ENCODE results near the gene KIF3A.

KIF3A gene

DNA sequence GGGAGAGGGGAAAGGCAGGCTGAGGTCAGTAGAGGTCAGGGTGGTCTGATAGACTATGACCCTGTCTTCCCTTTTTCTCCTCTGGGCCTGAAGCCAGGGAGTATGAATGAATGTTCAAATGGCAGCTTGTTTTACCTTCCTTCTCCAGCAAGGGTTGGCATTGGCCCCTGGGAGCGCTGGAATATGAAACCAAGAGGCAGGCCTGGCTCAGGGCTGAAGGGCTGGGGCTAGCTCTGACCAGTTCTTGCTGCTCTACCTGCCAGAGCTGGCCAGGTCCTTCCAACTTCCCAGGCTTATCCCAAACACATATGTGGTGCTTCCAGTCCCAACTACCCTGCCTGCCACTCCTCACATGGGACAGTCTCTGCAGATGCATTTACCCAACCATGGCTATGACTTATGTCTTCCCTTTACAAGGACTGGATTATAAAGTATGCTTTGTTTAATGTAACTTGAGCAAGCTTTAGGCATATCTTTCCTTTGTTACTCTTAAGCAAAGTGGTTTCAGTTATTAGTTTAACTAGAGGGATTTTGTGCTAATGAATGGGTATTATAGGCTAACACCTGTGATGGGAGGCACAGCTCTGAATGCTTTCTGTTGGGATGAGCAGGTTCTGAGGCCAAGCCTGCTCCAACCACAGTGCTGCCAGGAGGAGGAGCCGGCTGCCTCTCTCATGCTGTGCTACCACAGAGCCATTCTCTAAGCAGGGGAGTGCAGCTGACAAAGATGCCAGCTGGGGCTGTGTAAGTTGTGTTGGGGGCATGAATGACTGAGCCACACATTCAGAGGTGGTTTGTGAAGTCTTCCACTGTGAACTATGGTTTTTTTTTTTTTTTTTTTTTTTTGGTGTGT is 16.0 kb upstream of the KIF3A start:
- no peak for DNase-seq

DNA sequence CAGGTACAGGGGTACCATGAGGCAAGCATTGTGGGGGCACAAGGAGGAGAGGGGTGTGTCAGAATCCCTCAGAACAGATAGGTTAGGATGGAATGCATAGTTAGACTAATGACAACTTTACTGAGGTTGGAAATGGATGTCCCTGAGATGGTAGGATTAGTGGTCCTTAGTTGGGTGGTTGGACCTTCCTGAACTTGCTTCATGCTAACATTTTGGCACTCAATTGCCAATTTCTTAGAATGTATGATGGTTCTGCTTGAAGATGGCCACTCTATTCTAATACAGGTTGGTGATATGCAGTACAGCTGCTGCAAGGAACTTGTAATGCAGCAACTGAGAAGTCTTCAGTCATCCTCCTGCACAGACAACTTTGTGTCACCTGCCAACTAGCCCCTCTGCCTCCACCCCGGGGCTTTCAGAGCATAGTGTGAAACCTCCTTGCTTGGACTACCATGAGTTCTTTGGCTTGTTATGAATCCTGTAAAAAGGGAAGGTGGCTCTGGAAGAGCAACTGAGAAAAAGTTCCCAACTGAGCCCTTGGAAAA is 15.3 kb upstream of the KIF3A start:
- no peak for DNase-seq

DNA sequence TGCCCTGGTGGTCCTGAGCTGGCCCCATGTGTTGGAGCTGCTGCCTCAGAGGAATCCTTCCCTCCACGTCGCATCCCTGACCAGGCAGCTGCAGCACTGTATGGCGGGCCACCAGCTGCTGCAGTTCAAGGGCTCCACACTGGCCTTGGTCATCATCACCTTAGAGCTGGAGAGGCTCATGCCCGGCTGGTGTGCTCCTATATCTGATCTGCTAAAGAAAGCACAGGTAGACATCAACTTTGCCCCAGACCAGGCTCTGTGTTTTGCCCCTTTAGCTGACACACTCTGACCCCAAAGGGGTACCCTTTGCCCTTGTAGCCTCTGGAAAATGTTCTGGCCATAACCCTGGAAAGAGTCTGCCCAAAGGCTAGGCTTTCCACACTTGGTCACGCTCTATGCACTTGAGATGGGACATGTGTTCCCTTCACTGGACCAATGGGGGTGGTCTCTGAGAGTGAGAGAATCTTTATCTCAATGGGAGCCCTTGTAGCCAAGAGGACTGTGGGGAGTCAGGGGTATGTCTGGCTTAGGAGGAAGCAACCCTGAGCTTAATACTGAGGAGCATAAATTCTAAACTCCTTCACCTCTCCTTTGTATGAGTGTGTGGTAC is 14.7 kb upstream of the KIF3A start:
- no peak for DNase-seq

DNA sequence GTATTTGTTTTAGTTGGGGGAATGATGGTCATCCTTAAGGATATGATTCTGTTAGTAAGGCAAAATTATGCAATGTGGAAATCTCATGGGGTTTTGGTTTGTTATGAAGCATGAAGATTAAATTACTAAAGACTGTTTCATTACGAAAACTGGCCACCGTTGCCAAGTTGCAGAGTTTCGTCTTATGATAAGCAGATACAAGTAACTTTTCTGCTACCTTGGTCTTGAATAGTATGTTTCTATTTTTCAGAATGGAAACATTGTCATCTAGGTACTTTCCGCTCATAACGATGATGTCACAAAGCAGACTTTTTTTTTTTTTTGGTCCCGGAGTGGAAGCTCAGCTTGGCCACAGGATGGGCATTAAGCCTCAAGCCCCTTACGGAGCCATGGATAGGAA is 14.1 kb upstream of the KIF3A start:
- no peak for DNase-seq

DNA sequence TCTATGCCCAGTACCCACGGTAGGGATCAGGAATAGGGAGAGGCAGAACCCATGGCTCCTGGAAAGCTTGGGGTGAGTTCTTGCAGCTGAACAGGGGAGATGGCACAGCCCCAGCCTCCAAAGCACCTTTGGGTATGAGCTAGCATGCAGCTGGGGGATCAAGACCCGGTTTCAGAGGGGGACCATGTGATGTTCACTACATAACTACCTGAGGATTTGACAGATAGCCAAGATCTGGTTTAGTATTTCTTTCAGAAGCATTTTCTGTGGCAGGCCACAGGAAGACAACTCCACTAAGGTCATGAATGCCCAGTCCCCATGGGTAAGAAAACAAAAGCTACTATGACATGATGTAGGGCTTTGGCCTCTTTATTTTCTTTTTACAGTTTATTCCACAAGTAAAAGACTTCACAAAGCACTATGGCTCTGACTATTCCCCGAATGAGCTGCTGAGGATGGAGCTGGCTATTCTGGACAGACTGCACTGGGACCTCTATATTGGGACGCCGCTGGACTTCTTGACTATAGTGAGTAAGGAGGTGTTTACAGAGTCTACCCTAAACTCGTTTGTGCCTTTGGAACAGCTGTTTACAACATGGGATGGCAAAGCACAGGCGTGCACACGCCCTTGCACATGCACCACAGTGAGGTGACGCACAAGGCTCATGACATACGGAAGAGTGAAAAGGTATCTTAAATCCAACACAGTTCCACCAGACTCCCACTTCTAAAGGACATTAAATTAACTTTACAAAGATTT is 13.3 kb upstream of the KIF3A start:
- DNase-seq: no peak

DNA sequence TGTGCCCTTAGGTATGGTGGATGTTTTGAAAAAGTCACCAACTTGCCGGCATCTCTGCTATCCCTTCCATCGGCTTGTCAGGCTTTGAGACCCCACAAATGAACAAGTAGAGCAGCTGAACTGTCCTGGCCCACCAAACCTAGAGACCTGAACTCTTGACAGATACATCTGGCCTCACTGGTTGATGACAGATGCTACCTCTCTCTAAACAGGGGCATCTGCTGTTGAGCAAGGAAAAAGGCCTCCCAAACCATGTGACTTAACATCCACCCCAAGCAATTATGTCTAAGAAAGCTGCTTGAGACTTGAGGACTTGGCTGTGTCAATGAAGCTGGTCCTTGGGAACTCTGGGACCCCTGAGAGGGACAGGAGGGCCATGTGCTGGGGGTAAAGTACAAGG is 12.2 kb upstream of the KIF3A start:
- DNase-seq: no peak

DNA sequence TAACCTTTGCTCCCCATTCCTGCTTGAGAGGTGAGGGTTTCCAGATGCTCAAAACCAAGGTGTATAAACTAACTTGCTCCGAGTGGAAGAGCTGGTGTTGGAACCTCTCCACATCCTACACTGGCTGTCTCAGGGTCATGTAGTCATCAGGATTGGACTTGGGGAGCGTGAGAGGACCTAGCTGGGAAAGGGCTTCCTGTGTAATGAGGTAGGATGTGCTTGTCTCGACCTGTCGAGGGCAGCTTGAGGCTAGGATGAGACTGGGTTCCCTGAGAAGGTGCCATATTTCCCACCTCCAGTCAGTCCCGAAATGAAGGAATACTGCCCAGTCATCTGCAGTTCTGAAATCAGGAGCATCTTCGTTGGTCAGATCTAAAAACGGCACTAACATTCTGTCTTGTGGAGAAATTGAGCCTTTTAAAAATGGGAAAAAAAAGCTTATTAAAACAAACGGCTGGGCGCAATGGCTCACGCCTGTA is 11.2 kb upstream of the KIF3A start:
- no peak for DNase-seq

DNA sequence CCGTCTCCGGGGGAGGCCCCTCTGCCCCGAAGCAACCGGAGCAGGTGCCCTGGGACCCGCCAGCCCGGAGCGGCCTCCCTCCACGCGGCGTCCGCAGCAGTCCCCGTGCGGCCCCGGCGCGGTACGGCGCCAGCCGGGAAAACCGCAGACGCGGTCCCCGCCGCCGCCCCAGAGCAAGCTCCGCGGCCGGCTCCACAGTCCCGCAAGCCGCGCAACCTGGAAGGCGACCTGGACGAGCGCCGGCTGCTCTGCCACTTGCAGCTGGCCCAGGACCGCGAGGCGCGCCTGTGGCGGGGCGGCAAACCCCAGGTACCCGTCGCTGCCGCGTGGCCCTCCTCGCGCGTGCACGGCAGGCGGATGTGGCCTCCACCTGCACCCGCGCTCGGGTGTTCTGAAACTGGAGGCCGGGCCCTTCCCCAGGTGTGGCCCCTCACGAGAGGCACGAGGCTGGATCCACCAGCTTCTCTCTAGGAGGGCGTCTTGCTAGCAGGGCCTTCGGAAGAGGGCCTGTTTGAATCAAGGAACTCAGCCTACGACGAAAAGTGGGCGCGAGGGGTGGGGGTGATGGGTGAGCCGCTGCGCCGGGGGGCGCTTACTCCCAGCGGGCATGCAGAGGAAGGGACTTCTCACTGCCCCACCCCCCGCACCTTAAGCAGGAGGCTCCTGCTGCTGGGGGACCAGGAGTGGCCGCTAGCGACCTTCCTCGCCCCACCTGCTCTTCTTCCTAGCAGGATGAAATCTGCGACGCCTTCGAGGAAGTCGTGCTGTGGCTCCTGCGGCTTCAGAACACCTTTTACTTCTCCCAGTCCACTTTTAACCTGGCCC is 10.5 kb upstream of the KIF3A start:
- DNase-seq: no peak

DNA sequence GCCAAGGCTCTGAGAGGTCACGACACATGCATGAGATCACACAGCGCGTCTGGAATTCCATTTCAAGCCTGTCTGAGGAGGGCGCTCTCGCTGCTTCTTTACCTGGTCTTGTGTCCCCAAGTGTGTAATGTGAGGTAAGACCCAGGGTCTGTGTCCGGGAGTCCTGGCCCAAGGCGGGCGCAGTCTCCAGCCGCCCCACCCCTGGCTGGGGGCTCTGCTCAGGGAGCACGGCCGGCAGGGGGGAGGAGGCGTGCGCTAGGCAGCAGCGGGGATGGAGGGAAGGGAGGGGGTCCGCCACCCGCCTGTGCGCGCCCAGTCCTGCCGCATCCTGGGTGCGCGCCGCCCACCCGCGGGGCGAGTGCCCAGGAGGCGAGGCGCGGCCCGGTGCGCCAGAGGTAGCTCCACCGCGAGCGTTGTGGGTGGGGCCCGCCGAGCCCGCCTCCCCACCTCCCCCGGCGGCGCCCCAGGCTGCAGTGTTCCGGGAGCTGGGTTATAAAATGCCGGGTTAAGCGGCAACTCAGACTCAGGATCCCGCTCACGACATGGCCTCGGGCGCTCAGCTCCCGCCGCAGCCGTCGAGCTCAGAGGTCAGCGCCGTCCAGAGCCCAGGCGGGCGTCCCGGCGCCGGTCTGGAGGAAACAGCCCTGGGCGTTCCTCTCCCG is 9.7 kb upstream of the KIF3A start, which contains the start of gene CCNI2:
Gene CCNI2 (plus strand): TSS at position 473 of the 662 bp plus-strand sequence. CDS start 70 bp downstream, at position 543.
- DNase-seq: no peak

DNA sequence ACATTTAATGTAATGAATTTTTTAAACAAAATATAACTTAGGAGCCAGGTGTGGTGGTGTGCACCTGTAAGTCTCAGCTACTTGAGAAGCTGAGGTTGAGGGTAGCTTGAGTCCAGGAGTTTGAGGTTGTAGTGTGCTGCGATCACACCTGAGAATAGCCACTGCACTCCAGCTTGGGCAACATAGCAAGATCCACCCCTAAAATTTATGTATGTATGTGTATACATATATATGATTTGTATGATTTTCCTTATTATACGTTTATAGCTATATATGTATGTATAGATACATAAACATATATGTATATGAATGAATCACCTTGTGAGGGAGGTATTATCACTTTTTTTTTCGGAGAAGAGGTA is 9.2 kb upstream of the KIF3A start:
- DNase-seq: no peak

DNA sequence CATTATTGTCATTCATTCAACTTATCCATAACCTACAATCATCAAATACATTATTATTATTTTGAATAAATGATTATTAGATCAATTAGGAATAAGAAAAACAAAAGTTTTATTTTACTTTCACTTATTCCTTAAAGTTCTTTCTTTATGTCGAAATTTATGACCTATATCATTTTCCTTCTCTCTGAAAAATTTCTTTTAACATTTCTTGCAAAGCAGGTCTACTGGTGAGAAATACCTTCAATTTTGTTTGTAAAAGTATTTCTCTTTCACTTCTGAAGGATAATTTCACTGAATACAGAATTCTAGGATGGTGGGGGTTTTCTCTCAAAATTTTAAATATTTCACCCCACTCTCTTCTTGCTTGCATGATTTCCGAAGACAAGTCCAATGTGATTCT is 7.3 kb upstream of the KIF3A start:
- no peak for DNase-seq

DNA sequence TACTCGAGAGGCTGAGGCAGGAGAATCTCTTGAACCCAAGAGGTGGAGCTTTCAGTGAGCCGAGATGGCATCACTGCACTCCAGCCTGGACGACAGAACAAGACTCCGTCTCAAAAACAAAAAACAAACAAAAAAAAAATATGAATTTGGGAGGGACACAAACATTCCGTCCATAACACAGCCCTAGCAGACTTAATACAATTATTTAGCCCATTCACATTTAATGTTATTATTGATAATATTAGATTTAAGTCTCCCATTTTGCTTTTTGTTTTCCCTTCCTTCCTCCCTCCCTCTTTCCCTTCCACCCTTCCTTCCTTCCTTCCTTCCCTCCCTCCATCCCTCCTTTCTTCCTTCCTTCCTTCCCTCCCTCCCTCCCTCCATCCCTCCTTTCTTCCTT is 5.3 kb upstream of the KIF3A start:
- DNase-seq: no peak

DNA sequence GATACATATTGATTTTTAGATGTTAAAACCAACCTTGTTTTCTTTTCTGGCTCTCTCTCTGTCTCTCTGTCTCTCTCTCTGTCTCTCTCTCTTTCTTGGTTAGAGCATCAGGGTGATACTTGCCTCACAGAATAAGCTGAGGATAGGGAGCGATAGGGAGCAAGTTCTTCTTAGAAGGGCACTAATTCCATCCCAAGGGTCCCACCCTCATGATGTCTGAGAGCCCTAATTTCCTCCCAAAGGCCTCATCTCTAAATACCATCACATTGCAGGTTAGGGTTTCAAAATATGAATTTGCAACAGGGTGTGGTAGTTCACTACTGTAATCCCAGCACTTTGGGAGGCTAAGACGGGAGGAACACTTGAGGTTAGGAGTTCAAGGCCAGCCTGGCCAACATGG is 4.8 kb upstream of the KIF3A start:
- no peak for DNase-seq

DNA sequence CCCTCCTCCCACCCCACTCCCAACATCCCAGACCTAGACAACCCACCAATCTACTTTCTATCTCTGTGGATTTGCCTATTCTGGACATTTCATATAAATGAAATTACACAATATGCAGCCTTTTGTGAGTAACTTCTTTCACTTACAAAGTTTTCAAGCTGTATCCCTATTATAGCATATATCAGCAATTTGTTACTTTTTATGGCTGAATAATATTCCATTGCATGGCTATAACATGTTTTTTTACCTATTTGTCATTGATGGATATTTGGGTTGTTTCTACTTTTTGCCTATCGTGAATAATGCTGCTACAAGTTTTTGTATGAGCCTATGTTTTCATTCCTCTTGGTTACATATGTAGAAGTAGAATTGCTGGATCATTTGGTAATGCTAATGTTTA is 1.9 kb upstream of the KIF3A start:
- no peak for DNase-seq

DNA sequence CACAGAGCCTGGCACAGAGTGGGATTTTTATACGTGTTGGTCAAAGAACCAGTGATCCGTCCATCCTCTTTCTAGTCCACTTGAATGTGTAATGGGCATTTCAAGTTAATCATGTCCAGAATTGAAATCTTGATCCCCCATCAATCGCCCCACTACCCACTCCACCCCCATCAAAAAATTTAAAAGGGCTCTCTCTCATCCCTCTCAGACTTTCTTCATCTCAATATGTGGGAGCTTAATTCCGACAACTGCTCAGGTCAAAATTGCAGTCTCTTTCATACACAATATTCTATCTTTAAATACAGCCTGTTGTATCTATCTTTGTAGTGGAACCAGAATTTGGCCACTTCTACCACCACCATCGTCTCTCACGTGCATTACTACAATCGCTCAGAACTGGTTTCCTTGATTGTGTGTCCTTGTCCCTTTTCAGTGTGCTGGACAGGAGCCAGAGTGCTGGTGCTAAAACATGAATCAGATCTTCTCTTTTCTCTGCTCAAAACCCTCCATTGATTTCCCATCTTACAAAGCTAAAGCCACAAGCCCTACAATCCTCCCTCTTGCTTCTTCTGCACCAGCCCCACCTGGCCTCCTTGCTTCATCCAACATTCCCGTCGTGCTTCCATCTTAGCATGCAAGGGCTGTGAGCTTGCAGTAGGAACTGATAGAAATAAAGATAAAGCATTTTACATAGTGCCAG is 786 bp upstream of the KIF3A start:
- no peak for DNase-seq

DNA sequence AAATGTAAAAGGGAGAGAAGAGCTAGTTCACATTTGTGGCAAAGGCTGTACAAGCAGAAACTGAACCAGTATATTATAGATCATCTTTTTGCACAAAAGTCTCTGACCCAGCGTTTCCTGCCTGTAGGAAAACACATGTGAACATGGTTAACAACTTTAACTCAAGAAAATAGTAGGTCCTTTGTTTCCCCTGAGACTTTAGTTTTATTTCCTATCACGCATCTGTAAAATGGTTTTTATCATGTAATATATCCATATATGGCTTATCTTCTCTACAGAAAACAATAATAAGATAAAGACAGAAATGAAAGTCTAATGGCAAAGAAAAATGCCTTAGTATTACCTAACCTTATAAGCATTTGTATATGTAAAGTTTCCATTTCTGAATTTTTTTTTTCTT is 2.7 kb downstream of the KIF3A start:
- no peak for DNase-seq

DNA sequence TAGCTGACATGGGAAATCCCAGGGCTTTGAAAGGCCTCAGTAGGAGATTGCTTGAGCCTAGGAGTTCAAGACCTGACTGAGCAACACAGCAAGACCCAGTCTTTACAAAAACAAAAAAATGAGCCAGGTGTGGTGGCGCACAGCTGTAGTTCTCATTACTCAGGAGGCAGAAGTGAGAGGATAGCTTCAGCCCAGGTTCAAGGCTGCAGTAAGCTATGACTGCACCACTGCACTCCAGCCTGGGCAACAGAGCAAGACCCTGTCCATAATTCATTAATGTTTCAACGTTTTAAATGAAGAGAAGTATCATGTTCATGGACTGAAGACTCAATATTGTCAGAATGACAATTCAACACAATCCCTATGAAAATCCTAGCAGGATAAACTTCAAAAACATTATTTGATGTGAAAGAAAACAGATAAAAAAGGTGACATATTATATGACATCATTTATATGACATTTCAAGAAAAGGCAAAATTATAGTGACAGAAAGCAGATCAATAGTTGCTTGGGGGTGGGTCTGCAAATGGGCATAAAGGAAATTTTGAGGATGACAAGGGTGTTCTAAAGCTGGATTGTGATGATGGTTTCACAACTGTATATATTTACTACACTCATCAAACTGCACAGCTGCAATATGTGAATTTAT is 3.7 kb downstream of the KIF3A start:
- DNase-seq: no peak

DNA sequence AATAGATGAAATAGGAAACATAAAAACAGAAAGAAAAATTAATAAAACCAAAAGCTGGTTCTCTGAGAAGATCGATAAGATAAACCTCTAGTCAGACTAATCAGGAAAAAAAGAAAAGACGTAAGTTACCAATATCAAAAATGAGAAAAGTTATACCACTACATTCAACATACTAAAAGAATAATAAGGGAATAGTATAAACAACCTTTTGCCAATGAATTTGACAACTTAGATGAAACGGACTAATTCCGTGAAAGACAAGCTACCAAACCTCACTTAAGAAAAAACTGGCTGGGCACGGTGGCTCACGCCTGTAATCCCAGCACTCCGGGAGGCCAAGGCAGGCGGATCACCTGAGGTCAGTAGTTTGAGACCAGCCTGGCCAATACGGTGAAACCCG is 7.5 kb downstream of the KIF3A start:
- no peak for DNase-seq

DNA sequence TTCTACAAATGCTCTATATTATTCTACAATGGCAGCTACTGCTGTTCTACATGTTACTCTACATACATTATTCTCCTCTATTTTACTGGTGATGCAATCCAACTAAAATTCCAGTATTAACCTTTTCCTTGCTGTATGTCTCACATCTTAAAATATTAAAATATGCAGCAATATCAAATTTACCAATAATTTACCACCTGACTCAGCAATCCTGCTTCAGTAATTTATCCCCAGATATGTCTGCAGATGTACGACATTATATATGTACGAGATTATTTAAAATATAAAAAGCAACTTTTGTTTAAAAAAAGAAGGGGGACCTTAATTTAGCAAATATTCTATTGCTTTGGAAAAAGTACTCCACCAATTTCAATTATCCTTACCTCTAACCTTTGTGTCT is 11.6 kb downstream of the KIF3A start:
- no peak for DNase-seq

DNA sequence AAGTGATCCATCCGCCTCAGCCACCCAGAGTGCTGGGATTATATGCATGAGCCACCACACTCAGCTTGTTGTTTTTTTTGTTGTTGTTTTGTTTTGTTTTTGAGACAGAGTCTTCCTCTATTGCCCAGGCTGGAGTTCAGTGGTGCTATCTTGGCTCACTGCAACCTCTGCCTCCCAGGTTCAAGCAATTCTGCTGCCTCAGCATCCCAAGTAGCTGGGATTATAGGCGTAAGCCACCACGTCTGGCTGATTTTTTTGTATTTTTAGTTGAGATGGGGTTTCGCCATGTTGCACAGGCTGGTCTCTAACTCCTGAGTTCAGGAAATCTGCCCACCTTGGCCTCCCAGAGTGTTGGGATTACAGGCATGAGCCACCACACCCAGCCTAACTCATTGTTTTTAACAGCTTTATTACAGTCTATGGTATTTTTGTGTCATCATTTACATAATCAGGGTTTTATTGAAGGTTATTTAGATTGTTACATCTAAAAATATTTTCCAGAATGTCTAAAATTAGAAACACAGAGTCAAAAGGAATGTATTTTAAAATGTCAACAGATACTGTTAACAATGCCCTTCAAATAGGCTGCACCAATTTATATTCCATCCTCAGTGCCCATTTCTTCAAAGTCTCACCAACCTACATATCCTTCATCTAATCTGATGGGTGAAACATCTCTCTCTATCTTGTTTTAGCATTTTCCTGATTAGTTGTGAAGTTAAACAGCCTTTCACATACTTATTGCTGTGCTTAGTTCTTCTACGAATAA is 18.6 kb downstream of the KIF3A start:
- DNase-seq: no peak

All from AML-193 (cell line).